ENCODE results near the gene CELA2B.
"Not testable (repeated sequence)": the region's sequence is repeated elsewhere in the genome, so short reads cannot be mapped to it uniquely, and the experiment has no call there.

CELA2B gene

DNA sequence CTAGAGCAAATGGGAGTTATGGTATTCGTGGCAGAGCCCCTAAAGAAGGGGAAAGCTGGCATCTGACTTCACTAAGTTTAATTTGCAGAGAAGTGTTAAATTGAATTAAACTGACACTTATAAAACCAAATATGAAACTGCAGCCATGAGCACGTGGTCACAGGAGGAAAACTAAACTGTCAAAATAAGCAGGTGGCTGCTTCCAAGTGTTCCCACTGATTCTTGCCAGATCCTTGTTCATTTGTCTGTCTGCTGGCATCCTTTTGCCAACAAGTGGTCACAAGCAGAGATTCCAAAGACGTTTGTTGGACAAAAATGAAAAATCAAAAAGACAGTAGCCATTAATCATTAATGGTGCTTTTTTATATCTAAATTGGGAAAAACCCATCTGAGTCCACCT, 6.5 kb upstream of the CELA2B start:
- no peak for DNase-seq

DNA sequence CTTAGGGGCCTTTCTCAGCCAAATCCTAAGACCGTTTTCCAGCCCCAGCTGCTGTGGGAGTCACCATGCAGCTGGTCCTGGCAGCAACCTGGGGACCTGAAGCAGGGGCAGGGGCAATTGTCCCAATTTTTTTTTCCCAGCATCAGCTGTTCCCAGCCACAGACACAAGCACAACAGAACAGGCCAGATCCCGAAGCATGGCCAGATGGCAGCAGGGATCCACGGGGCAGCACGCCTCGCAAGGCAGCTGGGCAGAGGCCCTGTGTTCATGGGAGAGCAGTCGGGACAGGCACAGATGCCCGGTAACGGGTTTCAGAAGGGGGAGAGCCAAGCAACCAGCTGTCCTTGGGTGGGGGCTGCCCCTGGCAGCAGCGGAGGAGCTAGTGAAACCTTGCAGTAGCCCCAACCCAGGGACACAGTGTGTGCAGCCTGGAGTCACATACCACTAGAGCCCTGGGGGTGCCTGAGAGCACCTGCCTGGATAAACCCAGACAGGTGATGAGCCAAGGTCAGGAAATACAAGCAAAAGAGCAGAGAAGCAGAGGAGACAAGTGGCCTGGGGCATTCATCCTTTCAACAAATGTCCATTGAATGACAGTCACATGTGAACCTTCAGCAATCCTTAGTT, 6.0 kb upstream of the CELA2B start:
- not testable (repeated sequence) for DNase-seq

DNA sequence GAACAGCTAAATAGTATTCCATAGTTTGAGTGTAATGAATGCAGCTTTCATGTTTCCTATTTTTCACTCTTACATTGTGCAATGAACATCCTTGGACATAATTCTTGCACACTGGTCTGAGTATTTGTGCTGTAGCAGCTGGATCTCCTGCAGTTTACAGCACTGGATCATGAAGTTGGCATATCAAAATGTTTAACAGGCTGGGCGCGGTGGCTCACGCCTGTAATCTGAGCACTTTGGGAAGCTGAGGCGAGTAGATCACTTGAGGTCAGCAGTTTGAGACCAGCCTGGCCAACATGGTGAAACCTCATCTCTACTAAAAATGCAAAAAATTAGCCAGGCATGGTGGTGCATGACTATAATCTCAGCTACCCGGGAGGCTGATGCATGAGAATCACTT, 4.8 kb upstream of the CELA2B start:
- DNase-seq, result not testable (repeated sequence)

DNA sequence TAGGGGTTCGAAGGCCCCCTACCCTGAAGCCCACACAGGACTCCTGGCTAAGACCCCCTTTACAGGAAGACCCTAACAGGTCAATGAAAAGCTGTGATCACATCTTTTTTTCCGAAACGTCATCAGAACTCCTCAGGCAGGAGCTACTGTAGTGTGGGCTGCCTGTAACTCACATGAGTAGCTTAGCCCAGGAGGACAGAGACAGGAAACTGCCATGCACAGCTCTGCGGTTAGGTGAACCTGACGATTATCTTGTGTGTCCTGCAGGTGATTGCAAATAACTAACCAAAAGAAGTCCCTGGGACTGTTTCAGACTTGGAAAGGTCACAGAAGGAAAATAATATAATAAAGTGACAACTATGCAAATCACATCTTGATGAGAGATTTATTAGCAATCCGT, 4.2 kb upstream of the CELA2B start:
- DNase-seq, result not testable (repeated sequence)

DNA sequence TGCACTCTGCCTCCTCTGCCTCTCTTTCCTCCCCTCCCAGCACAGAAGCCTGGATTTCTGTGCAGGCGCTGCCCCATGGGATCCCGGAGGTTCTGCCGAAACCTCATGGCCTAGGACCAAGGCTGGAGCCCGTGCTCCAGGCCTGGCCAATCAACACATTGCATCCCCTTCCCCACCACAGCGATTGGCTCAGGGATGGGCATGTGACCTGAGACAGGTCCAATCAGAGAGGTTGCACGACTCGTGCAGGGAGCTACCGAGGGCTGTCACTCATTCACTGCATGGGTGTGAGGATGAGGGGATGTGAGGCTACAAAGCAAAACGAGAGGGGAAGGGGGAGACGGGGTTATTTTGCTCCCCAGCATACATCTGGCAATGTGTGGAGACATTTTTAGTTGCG, 3.3 kb upstream of the CELA2B start:
- no peak for DNase-seq

DNA sequence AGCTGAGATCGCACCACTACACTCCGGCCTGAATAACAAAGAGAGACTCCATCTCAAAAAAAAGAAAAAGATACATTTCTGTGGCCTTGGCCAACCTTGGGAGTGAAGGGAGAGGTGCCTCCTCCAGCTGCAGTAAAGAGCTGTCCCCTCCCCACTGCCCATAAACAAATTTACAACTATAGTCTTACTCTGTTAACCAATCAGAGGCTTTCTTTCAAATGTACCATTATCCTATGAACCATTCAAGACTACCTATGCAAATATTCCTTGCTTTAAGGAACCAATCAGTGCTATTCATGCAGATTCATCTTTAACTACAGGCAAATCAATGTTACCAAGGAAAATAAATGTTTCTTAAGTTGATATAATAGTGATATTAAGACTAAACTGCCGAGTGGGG, 1.0 kb downstream of the CELA2B start:
- DNase-seq, result no peak

DNA sequence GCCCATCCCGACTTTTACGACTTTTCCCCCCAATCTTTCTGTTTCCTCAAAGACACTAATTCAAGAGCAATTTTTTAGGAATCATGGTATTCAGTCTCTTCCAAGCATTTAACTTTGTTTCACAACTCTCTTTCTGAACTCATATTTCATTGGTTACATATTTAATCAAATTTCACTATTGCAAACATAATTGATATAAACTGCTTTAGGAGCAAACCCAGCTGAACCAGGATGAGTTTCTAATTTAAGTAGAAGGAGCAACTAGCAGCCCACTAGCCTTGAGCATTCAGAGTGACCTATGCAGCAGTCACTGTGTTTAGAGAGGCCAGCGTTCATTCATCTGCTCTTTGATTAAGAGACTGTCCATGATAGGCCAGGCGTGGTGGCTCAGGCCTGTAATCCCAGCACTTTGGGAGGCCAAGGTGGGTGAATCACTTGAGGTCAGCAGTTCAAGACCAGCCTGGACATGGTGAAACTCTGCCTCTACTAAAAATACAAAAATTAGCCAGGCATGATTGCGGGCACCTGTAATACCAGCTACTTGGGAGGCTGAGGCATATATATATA, 1.8 kb downstream of the CELA2B start:
- DNase-seq, result no peak

DNA sequence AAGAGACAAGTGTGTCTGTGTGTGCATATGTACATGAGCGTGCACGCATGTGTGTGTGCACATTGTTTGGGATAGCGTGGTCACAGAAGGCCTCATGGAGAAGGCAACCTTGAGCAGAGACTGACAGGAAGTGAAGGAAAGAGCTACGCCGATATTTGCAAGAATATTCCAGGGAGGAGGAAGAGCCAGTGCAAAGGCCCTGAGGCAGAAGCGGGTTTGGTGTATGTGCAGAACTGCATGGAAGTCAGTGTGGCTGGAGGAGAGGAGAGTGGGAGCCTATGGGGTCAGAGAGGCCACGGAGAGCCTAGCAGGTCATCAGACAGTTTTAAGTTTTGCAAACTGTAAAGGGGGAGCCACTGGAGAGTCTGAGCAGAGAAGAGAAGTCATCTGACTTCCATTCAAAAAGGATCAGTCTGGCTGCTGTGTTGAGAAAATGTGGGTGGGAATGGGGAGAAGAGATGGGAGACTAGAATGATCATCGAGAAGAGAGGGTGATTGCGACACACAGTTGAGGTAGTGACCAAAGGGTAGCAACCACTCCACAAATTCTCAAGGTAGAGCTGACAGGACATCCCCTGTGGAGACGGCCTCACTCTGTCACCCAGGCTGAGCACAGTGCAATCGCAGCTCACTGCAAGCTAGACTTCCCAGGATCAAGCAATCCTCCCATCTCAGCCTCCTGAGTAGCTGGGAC, 3.9 kb downstream of the CELA2B start:
- DNase-seq, result no peak

DNA sequence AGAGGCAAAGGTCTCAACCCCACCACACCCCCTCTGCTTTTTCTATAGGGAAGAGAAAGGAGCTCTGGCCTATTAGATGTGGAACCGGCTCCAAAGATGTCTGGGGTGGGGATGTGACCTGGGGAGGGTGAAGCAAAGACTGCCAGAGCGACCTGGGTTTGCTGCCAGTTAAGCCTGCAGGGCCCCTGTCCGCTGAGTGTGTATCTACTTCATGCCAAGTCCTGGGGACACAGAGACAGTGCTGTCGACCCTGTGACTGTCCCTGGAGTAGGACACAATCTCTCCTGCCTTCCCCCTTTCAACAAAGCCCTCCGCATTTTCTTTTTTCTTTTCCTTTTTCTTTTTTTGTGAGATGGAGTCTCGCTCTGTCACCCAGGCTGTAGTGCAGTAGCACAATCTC, 6.6 kb downstream of the CELA2B start:
- DNase-seq, result not testable (repeated sequence)

DNA sequence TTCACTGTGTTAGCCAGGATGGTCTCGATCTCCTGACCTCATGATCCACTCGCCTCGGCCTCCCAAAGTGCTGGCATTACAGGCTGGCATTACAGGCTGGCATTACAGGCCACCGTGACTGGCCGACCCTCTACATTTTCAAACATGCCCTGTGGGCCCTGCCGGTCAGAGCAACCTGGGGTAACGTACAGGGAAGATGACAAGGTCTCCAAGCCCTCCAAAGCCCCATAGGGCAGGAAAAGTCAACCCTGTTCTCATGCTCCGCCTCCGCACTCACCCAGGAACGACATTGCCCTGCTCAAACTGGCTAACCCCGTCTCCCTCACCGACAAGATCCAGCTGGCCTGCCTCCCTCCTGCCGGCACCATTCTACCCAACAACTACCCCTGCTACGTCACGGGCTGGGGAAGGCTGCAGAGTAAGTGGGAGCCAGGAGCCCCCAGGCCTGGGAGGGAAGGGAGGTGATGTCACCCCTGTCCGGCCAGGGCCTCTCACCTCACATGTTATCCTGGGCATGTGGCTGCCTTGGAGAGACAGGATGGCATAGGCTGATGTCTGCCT, 7.2 kb downstream of the CELA2B start:
- not testable (repeated sequence) for DNase-seq

DNA sequence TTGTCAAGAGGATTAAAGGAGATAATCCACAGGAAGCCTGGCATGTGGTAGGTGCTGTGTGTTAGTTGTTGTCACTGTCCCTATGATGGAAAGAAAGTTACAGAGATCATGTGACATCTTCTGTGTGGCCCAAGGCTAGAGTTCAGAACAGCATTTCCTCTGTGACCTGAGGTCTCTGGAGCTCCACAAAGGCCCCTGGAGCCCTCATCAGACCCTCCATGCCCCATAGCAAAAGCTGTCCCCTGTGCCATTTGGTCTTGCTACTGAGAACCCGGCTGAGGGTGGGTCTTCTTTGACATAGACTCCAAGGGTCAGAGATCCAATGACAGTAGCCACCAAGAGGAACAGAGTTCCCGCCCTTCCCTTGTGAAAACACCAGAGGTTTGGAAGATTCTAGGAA, 8.1 kb downstream of the CELA2B start:
- no peak for DNase-seq

DNA sequence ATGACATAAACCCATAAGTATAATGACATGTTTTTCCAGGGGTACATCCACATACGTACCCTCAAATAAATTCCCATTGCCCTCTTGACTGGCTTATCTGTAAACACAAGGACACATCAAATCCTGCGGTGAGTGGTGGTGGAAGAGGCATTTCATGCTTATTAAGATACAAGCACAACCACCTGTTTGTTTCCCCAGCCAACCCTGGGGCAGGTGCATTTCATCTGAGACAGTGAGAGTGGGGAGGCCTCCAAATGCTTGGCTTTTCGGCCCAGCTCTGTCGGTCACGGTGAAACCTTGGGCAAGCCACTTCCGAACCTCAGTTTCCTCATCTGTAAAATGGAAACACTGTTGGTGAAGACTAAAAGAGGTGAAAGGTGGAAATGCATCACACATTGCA, 8.5 kb downstream of the CELA2B start:
- not testable (repeated sequence) for DNase-seq

DNA sequence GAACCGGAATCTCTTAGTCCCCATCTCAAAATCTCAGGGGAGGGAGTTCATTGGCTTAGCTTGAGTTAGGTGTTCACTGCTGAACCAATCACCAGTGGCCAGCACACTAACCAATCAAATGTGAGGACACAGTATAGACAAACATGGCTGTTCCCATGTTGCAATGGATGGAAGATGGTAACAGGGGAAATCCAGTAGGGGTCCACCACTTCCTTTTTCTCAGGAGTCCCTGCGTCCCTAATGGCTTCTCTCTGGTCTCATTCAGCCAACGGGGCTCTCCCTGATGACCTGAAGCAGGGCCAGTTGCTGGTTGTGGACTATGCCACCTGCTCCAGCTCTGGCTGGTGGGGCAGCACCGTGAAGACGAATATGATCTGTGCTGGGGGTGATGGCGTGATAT, 9.7 kb downstream of the CELA2B start:
- no peak for DNase-seq

DNA sequence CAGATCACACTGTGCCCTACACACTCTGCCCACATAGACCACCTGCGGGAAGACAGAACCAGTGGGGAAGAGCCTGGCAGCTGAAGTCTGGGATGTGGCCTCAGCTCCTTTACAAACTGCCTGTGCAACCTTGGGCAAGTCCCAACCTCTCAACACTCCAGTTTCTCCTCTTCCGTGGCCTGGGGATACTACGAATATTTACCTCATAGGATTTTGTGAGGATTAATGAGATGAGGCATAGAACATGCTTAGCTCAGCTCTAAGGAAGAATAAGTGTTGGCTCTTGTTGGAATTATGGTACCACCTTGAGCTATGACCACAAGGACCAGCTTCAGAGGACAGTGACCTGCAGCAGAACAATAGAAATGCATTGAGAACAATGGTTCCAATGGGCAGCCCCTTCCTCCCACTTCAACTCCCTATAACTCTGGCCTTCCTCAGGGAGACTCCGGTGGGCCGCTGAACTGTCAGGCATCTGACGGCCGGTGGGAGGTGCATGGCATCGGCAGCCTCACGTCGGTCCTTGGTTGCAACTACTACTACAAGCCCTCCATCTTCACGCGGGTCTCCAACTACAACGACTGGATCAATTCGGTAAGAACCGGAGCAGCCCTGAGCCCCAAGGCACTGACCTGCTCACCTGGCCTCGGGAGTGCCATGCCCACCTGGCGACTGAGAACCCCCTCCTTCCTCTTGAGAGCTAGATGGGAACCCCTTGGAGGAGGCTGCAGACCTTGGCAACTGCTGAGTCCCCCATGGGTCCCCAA, 11.1 kb downstream of the CELA2B start:
- not testable (repeated sequence) for DNase-seq

DNA sequence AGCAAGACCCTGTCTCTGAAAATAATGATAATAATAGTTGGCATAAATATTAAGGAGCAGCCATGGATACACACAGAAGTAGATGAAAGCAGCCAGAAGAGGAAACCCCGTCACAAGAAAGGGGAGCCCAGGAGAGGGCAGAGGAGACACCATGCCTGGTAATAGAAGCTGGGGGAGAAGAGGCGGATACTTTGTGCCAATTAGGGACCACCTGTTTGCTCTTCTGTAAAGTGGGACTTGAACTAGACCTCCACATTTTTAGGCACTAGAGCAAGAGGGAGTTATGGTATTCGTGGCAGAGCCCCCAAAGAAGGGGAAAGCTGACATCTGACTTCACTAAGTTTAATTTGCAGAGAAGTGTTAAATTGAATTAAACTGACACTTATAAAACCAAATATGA, 12.5 kb downstream of the CELA2B start:
- no peak for DNase-seq

DNA sequence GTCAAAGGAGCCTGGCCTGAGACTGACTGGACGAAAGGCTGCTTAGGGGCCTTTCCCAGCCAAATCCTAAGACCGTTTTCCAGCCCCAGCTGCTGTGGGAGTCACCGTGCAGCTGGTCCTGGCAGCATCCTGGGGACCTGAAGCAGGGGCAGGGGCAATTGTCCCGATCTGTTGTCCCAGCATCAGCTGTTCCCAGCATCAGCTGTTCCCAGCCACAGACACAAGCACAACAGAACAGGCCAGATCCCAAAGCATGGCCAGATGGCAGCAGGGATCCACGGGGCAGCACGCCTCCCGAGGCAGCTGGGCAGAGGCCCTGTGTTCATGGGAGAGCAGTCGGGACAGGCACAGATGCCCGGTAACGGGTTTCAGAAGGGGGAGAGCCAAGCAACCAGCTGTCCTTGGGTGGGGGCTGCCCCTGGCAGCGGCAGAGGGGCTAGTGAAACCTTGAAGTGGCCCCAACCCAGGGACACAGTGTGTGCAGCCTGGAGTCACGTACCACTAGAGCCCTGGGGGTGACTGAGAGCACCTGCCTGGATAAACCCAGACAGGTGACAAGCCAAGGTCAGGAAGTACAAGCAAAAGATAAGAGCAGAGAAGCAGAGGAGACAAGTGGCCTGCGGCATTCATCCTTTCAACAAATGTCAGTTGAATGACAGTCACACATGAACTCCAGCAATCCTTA, 13.3 kb downstream of the CELA2B start:
- DNase-seq, result no peak

DNA sequence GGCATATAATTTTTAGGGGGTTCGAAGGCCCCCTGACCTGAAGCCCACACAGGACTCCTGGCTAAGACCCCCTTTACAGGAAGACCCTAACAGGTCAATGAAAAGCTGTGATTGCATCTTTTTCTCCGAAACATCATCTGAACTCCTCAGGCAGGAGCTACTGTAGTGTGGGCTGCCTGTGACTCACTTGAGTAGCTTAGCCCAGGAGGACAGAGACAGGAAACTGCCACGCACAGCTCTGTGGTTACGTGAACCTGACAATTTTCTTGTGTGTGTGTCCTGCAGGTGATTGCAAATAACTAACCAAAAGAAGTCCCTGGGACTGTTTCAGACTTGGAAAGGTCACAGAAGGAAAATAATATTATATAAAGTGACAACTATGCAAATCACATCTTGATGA, 15.1 kb downstream of the CELA2B start:
- not testable (repeated sequence) for DNase-seq

DNA sequence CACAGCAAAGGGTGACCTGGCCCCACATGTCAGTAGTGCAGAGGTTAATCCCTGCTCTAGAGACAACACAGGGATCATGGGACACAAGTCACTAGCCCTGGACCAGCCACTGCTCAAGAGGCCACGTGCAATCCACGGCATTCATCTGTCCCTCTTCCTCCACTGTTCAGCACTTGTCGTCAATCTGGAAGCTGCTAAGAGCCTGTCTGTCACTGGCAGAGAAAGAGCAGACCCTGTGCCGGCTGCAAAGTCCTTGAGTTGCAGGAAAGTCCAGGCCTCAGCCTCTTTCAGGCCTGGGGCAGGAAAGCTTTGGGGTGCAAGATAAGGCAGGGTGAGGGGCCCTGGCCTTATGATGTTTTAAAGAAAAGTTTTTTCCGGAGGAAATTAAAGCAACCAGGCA, 16.7 kb downstream of the CELA2B start:
- DNase-seq, result no peak

DNA sequence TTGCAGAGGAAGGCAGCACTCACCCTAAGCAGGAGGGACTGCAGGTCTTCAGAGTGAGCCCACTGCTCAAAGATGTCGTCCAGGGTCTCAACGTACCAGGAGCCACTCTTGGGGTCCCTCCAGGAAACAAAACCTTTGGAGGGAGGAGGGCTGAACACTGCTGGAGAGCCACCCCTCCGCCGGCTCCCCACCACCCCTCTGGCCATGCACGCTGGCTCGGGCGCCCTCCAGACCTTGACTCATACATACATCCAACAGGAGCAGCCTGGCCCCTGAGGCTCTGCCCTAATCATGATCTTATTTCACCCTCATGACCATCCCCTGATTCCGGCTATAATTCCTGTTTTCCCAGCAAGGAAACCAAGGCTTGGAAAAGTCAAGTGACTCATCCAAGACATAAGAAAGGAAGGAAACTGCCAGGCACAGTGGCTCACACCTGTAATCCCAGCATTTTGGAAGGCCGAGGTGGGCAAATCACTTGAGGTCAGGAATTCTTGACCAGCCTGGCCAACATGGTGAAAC, 18.0 kb downstream of the CELA2B start:
- no peak for DNase-seq

DNA sequence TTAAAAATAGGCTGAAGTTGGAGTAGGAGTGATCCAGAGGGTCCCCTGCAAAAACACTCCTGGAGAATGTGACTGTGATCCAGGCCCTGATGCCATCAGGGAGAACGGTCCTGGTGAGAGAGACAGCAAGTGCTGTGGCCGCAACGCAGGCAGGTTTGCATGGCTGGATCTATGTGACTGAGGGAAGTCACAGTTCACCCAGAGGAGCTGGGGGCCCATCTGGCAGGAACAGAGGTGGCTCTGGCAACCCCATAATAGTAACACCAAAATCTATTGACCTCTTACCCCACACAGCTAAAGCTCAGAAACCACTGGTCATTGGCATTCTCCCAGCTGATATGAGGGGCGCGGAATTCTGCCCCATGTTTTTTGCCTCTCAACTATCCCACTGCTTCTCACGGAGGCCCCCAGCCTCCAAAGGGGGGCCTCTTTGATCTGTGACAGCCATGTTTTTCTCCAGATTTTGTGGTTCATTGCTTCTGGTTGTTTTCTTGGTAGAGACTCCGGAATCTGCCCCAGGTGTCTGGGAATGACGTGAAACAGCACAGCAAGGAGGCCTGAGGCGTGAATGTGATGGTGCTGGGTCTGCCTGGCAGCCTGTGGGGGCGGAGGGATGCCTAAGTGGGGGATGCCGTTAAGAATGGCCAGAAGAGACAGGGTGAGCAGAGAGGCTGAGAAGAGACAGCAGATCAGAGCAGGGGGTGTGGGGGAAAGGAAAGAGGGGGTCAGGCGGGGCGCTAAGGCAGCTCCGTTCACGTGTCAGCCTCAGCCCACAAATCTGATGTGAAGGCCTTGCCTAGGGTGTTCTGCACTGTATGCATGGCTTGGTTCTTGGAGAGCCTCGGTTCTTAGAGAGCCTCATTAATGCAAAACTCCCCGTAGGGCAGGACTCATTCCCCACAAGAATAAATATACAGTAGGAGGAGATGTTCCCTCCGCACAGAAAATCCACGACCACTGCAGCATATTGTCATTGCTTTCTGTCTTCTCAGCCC, 24.6 kb downstream of the CELA2B start:
- no peak for DNase-seq

Measured in bone marrow (tissue), 2 donors.